Urinary bladder (tissue), 4 donors: ENCODE data around the gene STRADA. TPM values are rescaled to one million over a fixed set of nuclear protein-coding genes. Genes with fewer than 3 reads are reported as not detected.

Experiments used
- DNase-seq: peaks from one replicate; pipeline ENCODE4 v3.0.0-alpha.2; 2015; ENCODE audit errors: extremely low spot score
- H3K27ac ChIP-seq: one replicate; pipeline ENCODE4 v1.5.1; 2013; ENCODE audit warnings: low read depth, mild to moderate bottlenecking, moderate library complexity
- H3K36me3 ChIP-seq: one replicate; pipeline ENCODE4 v1.6.1; 2013; ENCODE audit warnings: mild to moderate bottlenecking, moderate library complexity; ENCODE audit not compliant: insufficient read depth
- H3K4me1 ChIP-seq: one replicate; pipeline ENCODE4 v1.6.1; 2013; ENCODE audit warnings: mild to moderate bottlenecking, moderate library complexity; ENCODE audit not compliant: insufficient read depth
- H3K4me3 ChIP-seq: one replicate; pipeline ENCODE4 v1.5.1; 2013; ENCODE audit warnings: low read depth, low read length
- WGBS: extraction: QIAGEN DNeasy Blood & Tissue Kit; methylation state at CpG from one replicate; pipeline ENCODE4 v1.1.7; 2013; 5-methylcytosine and 5-hydroxymethylcytosine counted together
- polyA plus RNA-seq: library from polyadenylated mRNA; stranded (reverse); fragments of 200-250 nt; gene quantifications from one replicate; pipeline ENCODE4 v1.2.3, GENCODE V29; 2013
- total RNA-seq: library from RNA; depleted of rRNA; stranded (reverse); fragments of >200 nt; gene quantifications from one replicate; pipeline ENCODE4 v1.2.3, GENCODE V29; 2014
- donor health status: healthy with polysubstance abuse.
- donor health status: healthy.

STRADA gene
- total and polyA plus RNA-seq, 2 donors: 24.9 to 41.7 TPM

GRCh38 chr17:63694229-63694949 lies 47.2 kb downstream of the STRADA start:
- no peak for DNase-seq
- Histone ChIP-seq H3K27ac (no peak overlapping the region), H3K36me3 (no peaks in the 10 kb centered on the region), H3K4me3 (no peak overlapping the region), H3K4me1 (no peaks in the 10 kb centered on the region)
- 80% methylated on average over 12 of the region's 12 CpGs for WGBS

- H3K4me3 ChIP-seq: no peak overlapping the region
- no peaks in the 10 kb centered on the region for H3K36me3 ChIP-seq
- no peak overlapping the region for H3K27ac ChIP-seq
- 88% methylated on average over 18 of the region's 18 CpGs for WGBS
- no peaks in the 10 kb centered on the region for H3K4me1 ChIP-seq
- no peak for DNase-seq
These were observed 48.0 kb downstream of the STRADA start for GRCh38 chr17:63693411-63694113.

GRCh38 chr17:63692195-63692816 lies 49.3 kb downstream of the STRADA start:
- 92% methylated on average over 11 of the region's 11 CpGs for WGBS
- H3K4me1 ChIP-seq: no peaks in the 10 kb centered on the region
- no peaks in the 10 kb centered on the region for H3K36me3 ChIP-seq
- H3K4me3 ChIP-seq: no peak overlapping the region
- no peak for DNase-seq
- H3K27ac ChIP-seq: no peak overlapping the region

DNA sequence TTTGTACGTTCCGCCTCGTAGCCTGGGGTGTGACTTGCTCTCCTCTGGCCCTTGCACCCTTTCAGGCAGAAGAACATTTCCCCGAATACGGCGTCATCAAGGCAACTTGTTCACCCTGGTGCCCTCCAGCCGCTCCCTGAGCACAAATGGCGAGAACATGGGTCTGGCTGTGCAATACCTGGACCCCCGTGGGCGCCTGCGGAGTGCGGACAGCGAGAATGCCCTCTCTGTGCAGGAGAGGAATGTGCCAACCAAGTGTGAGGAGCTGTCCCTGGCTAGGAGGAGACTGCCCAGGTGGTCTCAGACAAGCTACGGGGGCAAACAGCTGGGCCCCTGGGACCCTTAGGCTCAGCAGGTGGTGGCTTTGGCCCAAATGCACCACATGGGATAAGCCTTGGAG lies 52.1 kb downstream of the STRADA start:
- Histone ChIP-seq H3K4me3 (no peak overlapping the region), H3K36me3 (no peaks in the 10 kb centered on the region), H3K27ac (no peak overlapping the region), H3K4me1 (no peaks in the 10 kb centered on the region)
- WGBS: 96% methylated on average over 14 of the region's 14 CpGs
- DNase-seq: no peak

DNA sequence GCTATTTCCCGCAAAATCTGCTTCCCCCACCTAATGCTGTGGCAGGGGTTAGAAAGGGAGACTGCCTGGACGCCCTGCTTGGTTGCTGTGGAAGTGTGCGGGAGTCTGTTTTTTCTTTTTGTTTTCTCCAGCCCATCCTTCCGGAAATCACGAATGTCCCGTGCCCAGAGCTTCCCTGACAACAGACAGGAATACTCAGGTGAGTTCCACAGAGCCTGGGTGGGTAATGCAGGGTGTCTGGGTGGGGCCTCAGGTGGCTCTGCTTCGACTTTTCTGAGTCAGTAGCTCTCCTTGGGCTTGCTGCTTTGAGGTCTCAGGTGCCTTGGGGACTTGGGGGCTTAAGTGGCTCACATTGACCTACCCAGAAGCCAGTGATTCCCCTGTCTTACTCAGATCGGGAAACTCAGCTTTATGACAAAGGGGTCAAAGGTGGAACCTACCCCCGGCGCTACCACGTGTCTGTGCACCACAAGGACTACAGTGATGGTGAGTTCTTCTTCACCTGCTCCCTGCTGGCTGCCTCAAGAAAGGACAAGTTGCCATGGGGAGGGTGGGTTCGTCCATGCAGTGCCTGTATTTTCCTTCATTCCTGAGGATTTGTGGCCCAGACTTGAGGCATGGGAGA lies 53.1 kb downstream of the STRADA start:
- no peak overlapping the region for H3K4me3 ChIP-seq
- WGBS: 82% methylated on average over 12 of the region's 12 CpGs
- H3K4me1 ChIP-seq: no peaks in the 10 kb centered on the region
- no peak for DNase-seq
- no peaks in the 10 kb centered on the region for H3K36me3 ChIP-seq
- no peak overlapping the region for H3K27ac ChIP-seq

- DNase-seq: no peak
- Histone ChIP-seq H3K4me3 (no peak overlapping the region), H3K36me3 (no peaks in the 10 kb centered on the region), H3K4me1 (no peaks in the 10 kb centered on the region), H3K27ac (no peak overlapping the region)
- 91% methylated on average over 3 of the region's 3 CpGs for WGBS
These were observed 55.4 kb downstream of the STRADA start for GRCh38 chr17:63686138-63686685.

- 91% methylated on average over 3 of the region's 3 CpGs for WGBS
- no peak for DNase-seq
- H3K4me1 ChIP-seq: no peaks in the 10 kb centered on the region
- H3K27ac ChIP-seq: no peak overlapping the region
- no peaks in the 10 kb centered on the region for H3K36me3 ChIP-seq
- H3K4me3 ChIP-seq: no peak overlapping the region
These were observed 56.0 kb downstream of the STRADA start for GRCh38 chr17:63685578-63685977.

DNA sequence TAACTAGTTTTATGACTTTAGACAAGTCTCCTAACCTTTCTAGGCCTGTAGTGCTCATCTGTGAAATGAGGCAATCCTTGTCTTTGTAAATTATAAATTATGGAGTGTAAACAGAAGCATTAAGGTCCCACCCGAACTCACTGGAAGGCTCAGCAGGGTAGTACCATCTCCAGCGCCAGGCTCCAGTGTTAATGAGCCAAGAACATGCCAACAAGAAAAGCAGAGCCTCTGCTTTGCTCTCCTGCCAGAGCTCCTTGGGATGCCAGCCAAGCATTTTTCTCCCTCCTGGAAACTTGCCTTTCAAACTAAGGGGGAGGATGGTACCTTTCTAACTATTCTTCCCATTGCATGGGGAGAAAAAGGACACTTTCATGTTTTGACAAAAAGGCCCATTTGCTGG lies 56.6 kb downstream of the STRADA start:
- no peak overlapping the region for H3K27ac ChIP-seq
- WGBS: 30% methylated on average over 2 of the region's 2 CpGs
- no peak for DNase-seq
- no peak overlapping the region for H3K4me3 ChIP-seq
- no peaks in the 10 kb centered on the region for H3K4me1 ChIP-seq
- no peaks in the 10 kb centered on the region for H3K36me3 ChIP-seq

DNA sequence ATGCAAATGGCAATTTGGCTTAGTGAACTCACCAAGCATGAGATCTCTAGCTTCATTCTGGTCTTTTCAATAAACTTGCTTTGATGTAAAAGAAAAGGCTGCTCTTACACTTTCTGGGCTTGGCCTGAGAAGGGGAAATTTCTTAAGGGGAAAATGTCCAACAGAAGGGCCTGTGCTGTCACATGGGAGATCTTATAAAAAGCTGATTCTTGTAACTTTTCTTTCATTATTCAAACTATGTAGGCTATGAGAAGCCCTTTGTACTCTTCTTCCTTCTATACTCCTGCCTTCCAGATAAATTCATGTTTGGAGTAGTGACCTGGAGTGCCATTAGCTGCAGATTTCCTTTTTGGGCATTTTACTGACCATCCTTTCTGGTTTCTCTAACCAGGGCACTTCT lies 58.6 kb downstream of the STRADA start:
- Histone ChIP-seq H3K4me1 (no peaks in the 10 kb centered on the region), H3K4me3 (no peak overlapping the region), H3K36me3 (no peaks in the 10 kb centered on the region), H3K27ac (no peak overlapping the region)
- no peak for DNase-seq

GRCh38 chr17:63682441-63682840 lies 59.2 kb downstream of the STRADA start:
- DNase-seq: no peak
- 98% methylated on average over 1 of the region's 1 CpG for WGBS
- no peaks in the 10 kb centered on the region for H3K4me1 ChIP-seq
- no peak overlapping the region for H3K27ac ChIP-seq
- H3K36me3 ChIP-seq: no peaks in the 10 kb centered on the region
- no peak overlapping the region for H3K4me3 ChIP-seq

GRCh38 chr17:63681530-63681929 lies 60.1 kb downstream of the STRADA start:
- 84% methylated on average over 8 of the region's 8 CpGs for WGBS
- no peaks in the 10 kb centered on the region for H3K4me1 ChIP-seq
- H3K36me3 ChIP-seq: no peaks in the 10 kb centered on the region

GRCh38 chr17:63680700-63681099 lies 60.9 kb downstream of the STRADA start:
- Histone ChIP-seq H3K4me3 (no peak overlapping the region), H3K27ac (no peak overlapping the region), H3K4me1 (no peaks in the 10 kb centered on the region), H3K36me3 (no peaks in the 10 kb centered on the region)
- 96% methylated on average over 1 of the region's 1 CpG for WGBS
- no peak for DNase-seq

More at GRCh38 chr17:63681530-63681929, 60.1 kb downstream of the STRADA start:
- DNase-seq: no peak
- no peak overlapping the region for H3K27ac ChIP-seq
- H3K4me3 ChIP-seq: no peak overlapping the region

DNA sequence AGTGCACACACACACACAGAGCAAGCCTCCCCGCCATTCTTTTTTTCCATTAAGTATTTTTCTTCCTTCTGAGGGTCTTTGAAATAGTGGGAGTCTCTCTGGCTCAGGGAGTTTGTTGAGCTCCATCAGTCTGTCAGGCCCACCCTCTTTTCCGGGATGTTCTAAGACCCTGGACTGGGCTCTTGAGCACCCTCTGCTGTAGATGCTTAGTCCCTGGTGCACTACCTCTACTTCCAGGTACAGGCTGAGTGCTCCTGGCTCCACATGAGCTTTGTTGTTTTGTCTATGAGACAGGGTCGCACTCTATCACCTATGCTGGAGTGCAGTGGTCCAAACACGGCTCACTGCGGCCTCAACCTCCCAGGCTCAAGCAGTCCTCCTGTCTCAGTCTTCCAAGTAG lies 62.4 kb downstream of the STRADA start:
- no peaks in the 10 kb centered on the region for H3K4me1 ChIP-seq
- no peak for DNase-seq
- H3K4me3 ChIP-seq: no peak overlapping the region
- H3K36me3 ChIP-seq: no peaks in the 10 kb centered on the region
- 96% methylated on average over 5 of the region's 5 CpGs for WGBS
- H3K27ac ChIP-seq: no peak overlapping the region
